Raji (cell line): Measurements from ENCODE around the gene ST3GAL2.

Experiments used
- POLR2A ChIP-seq: IDR thresholded peaks from 2 replicates; pipeline ENCODE4 v1.6.1; 2011; ENCODE audit warnings: low read depth, low read length, control low read depth; ENCODE audit not compliant: insufficient read depth

The ST3GAL2 gene

DNA sequence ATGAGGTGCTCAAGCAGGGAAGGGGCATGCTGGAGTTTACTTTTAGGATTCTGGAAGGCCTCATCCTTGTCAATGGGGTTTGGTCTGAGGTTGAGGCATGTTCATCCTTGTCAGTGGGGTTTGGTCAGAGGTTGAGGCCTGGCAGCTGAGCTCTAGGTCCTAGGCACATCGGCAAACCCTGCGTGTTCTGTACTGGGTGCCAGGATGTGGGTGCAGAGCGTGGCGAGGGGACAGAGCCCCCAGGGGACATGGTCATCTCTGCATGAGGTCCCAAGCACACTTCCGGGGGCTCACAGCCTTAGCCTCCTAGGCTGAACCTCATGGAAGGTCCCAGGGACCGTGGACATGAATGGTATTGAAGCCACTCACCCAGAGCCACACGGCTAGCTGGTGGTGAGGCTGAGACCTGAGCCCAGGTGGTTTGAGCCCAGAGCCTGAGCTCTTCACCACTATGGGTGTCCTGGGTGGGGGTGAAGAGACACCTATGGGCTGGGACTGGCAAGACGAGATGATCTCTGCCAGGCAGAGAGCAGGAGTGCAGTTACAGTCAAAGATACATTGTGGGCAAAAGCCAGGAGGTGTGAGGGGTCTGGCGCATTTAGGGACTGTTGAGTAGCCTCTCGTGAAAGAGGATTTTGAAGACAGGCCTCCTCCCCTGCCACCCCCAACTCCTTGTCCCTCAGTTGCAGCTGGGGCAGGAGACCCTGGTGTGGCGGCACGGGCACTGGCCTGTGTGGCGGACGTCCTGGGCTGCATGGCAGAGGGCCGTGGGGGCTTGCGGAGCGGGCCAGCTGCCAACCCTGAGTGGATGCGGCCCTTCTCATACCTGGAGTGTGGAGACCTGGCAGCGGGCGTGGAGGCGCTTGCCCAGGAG lies 34.8 kb upstream of the ST3GAL2 start:
- TF ChIP-seq POLR2A: no peak

DNA sequence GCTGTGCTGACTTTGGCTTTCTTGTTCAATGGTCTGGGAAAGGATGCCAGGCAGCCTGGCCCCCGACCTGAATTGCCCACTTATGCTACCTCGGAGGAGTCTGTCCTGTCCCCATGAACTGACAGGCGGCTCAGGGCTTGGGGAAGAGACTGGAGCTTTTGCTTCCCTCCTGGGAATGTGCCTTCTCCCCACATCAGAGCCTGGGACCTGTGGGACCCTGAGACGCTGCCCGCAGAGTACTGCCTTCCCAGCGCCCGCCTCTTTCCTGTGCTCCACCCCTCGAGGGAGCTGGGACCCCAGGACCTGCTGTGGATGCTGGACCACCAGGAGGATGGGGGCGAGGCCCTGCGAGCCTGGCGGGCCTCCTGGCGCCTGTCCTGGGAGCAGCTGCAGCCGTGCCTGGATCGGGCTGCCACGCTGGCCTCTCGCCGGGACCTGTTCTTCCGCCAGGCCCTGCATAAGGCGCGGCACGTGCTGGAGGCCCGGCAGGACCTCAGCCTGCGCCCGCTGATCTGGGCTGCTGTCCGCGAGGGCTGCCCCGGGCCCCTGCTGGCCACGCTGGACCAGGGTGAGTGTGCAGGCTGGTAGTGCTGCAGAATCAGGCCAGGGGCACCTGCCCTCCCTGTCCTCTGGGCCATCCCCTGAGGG lies 34.0 kb upstream of the ST3GAL2 start:
- TF ChIP-seq POLR2A: no peak

- TF ChIP-seq POLR2A: no peak
Measured at GRCh38 chr16:70470927-70471341, 32.0 kb upstream of the ST3GAL2 start.

- TF ChIP-seq POLR2A: no peak
Measured at GRCh38 chr16:70470141-70470926, 31.4 kb upstream of the ST3GAL2 start.

DNA sequence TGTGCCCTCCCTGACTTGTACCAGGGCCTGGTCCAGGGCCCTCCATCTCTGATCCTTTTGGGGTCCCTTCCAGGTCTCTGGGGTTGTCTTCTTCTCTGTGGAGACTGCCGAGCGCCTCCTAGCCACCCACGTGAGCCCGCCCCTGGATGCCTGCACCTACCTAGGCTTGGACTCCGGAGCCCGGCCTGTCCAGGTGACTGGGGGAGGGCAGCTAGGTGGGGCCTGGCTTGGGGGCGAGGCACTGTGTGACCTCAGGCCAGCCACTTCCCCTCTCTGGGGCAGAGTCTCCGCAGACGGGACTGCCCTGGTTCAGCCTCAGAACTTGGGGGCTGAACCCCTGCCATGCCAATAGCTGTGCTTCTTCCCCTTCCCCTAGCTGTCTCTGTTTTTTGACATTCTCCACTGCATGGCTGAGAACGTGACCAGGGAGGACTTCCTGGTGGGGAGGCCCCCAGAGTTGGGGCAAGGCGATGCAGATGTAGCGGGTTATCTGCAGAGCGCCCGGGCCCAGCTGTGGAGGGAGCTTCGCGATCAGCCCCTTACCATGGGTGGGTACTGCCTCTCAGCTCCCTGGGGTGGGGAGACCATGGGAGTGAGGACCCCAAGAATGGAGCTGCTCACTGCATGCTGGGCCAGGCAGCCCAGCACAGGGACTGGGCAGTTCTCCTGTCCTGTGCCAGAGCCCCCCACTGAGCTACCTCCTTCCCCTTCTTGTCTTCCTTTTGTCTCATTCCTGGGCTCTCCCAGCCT lies 30.1 kb upstream of the ST3GAL2 start:
- no peak for TF ChIP-seq POLR2A

- TF ChIP-seq POLR2A: no peak
Measured at GRCh38 chr16:70467608-70468007, 28.7 kb upstream of the ST3GAL2 start.

- no peak for TF ChIP-seq POLR2A
Measured at GRCh38 chr16:70467113-70467512, 28.2 kb upstream of the ST3GAL2 start.

DNA sequence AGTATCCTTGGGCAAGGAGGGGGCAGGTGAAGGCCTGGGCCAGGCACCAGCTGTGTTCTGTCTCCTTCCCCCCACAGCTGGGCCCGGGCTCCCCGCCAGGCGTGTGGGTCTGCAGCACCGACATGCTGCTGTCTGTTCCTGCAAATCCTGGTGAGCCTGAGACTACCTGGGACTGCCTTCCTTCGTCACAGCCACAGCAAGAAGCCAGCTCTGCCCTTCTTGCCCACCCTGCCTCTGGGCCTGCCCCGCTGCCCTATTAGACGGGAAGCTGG lies 27.8 kb upstream of the ST3GAL2 start:
- no peak for TF ChIP-seq POLR2A

GRCh38 chr16:70465999-70466804 lies 27.3 kb upstream of the ST3GAL2 start:
- no peak for TF ChIP-seq POLR2A

- no peak for TF ChIP-seq POLR2A
Measured at GRCh38 chr16:70463235-70463634, 24.3 kb upstream of the ST3GAL2 start.

DNA sequence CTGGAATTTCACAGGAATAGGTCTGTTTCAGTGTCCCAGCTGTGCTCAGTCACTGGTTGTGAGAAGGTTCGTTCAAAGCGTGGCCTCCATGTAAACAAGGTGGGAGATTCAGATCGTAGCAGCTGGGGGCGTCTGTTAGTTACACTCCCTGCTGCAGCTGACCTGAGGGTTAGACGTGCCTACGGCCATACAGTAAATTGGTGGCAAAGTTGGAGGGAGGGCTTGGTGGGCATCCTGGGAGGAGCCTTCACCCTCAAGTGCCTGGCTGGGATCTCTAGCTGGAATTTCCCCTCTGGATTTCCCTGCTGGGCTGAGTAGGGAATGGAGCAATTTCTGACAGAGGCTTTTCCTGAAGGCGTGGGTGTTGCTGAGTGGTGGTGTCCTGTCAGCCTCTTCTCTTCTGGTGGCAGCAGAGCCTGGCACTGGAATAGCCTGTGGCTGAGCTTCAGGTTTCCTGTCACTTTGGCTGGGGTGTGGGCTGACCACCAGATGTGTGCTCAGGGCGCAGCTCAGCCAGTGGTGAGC lies 21.9 kb upstream of the ST3GAL2 start:
- TF ChIP-seq POLR2A: no peak

DNA sequence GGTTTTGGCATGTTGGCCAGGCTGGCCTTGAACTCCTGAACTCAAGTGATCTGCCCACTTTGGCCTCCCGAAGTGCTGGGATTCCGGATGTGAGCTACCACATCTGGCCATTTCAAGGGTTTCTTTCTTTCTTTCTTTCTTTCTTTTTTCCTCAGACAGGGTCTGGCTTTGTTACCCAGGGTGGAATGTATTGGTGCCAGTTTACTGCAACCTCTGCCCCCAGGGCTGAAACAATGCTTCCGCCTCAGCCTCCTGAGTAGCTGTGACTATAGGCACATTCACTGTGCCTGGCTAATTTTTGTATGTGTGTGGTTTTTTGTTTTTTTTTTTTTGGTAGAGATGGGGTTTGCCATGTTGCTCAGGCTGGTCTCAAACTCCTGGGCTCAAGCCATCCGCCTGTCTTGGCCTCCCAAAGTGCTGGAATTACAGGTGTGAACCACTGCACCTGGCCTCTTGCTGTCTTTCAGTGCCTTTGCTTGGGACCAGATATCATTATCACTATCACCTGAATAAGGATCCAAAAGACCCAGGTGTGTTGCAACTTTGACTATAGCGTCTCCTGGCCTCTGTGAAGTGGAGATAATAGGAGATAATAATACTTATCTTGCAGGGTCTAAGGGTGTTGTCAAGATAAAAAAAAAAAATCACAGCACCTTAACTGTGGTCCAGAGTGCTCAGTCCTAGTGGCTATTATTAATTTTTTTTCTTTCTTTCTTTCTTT lies 18.7 kb upstream of the ST3GAL2 start:
- no peak for TF ChIP-seq POLR2A

DNA sequence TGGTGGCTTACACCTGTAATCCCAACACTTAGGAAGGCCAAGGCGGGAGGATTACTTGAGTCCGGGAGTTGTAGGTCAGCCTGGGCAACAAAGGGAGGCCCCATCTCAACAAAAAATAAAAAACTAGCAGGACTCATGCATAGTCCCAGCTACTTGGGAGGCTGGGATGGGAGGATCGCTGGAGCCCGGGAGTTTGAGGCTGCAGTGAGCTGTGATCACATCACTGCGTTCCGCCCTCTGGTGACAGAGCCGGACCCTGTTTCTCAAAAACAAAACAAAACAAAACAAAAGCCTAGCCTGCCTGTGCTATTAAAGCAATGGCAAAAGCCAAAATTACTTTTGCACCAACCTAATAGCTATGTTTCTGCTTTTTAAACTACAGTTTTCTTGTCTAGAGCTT lies 17.0 kb upstream of the ST3GAL2 start:
- TF ChIP-seq POLR2A: no peak
